Esophagus muscularis mucosa (tissue), 4 donors: ENCODE measurements around the gene SCARB2.

Source experiments
- EP300 ChIP-seq: sonication (generic); formaldehyde crosslinking; IDR thresholded peaks from one replicate; pipeline ENCODE4 v1.6.1; 2017; ENCODE audit warnings: antibody characterized with exemption
- POLR2A ChIP-seq: fragments of 450-650 bp; IDR thresholded peaks from one replicate; pipeline ENCODE4 v1.6.1; 2017; ENCODE audit warnings: antibody characterized with exemption, moderate library complexity, mild to moderate bottlenecking, low read depth
- POLR2AphosphoS5 ChIP-seq, 2 donors: sonication (generic); formaldehyde crosslinking; IDR thresholded peaks; one replicate each; pipeline ENCODE4 v1.6.1; 2017; ENCODE audit warnings: antibody characterized with exemption in 2 of 2
- TF ChIP-seq, protein P1 (sequence below), 3 experiments: fragments of 200-600 bp in 2 of 3; fragments of 450-650 bp in 1 of 3; sonication (generic) in 2 of 3; IDR thresholded peaks; one replicate each; pipeline ENCODE4 v1.5.1; 2017 to 2019; ENCODE audit warnings: antibody characterized with exemption in 3 of 3, mild to moderate bottlenecking in 2 of 3, moderate library complexity in 1 of 3

DNA sequence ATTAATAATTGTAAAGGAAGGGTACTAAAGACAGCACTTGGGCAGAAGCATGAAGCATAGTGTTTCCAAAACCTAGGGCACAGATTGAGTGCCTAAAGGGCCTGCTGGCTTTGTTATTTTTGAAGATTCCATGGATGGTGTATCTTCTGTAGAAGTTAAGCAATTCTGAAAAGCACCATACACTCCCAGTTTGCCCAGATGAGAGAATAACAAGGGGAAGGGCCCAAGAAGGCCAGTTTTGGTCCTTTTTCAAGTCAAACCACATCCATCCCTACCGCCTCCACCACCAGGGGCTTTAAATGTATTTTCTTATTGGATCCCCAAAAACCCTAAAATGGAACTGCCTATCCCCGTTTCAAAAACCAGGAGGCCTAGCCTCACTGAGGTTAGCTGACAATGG lies 17.2 kb downstream of the SCARB2 start:
- TF ChIP-seq, protein P1, sequence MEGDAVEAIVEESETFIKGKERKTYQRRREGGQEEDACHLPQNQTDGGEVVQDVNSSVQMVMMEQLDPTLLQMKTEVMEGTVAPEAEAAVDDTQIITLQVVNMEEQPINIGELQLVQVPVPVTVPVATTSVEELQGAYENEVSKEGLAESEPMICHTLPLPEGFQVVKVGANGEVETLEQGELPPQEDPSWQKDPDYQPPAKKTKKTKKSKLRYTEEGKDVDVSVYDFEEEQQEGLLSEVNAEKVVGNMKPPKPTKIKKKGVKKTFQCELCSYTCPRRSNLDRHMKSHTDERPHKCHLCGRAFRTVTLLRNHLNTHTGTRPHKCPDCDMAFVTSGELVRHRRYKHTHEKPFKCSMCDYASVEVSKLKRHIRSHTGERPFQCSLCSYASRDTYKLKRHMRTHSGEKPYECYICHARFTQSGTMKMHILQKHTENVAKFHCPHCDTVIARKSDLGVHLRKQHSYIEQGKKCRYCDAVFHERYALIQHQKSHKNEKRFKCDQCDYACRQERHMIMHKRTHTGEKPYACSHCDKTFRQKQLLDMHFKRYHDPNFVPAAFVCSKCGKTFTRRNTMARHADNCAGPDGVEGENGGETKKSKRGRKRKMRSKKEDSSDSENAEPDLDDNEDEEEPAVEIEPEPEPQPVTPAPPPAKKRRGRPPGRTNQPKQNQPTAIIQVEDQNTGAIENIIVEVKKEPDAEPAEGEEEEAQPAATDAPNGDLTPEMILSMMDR (IDR thresholded peaks at IDR 0.05) = no peak
- TF ChIP-seq POLR2AphosphoS5 (IDR thresholded peaks at IDR 0.05) (no peak), EP300 (no peak), POLR2A (no peak)
